NCI-H1694 treated with DMSO at 0.1 percent for 48 hours (cell line): ENCODE data around the gene CLTCL1.

Experiments
- DNase-seq: peaks from one replicate; lab custom pipeline; 2025; lab: John Stamatoyannopoulos, UW

The CLTCL1 gene

GRCh38 chr22:19195796-19196731, 95.5 kb downstream of the CLTCL1 start:
- DNase-seq: no peak

GRCh38 chr22:19194766-19195536, 96.6 kb downstream of the CLTCL1 start:
- DNase-seq: no peak

GRCh38 chr22:19193879-19194278, 97.6 kb downstream of the CLTCL1 start:
- DNase-seq: no peak

GRCh38 chr22:19187716-19188563, 103.6 kb downstream of the CLTCL1 start:
- DNase-seq: no peak

- DNase-seq: no peak
These were observed 107.1 kb downstream of the CLTCL1 start for GRCh38 chr22:19184276-19184997.

- DNase-seq: no peak
These were observed 108.3 kb downstream of the CLTCL1 start for GRCh38 chr22:19183216-19183615.

GRCh38 chr22:19182472-19183157, 108.9 kb downstream of the CLTCL1 start:
- no peak for DNase-seq

- no peak for DNase-seq
These were observed 109.6 kb downstream of the CLTCL1 start for GRCh38 chr22:19181786-19182471.

GRCh38 chr22:19180740-19181410, 110.6 kb downstream of the CLTCL1 start:
- no peak for DNase-seq

GRCh38 chr22:19180234-19180633, 111.3 kb downstream of the CLTCL1 start:
- no peak for DNase-seq

GRCh38 chr22:19179497-19180048, 111.9 kb downstream of the CLTCL1 start:
- DNase-seq: peak; percentile 25

- peak; percentile 30 for DNase-seq
These were observed 112.6 kb downstream of the CLTCL1 start, which contains the start of gene SLC25A1 for GRCh38 chr22:19178657-19179496. Gene SLC25A1, minus strand, starts transcription at chr22:19178736. Its CDS starts 63 bp downstream, at chr22:19178673.

- DNase-seq: no peak
These were observed 113.4 kb downstream of the CLTCL1 start for GRCh38 chr22:19178065-19178656.

GRCh38 chr22:19177164-19178064, 114.1 kb downstream of the CLTCL1 start:
- DNase-seq: no peak

GRCh38 chr22:19176732-19177131, 114.8 kb downstream of the CLTCL1 start:
- DNase-seq: no peak

GRCh38 chr22:19176175-19176643, 115.3 kb downstream of the CLTCL1 start:
- DNase-seq: no peak
